Ishikawa (cell line): ENCODE measurements around the gene AMPD1.

Experiments
- CEBPB ChIP-seq: IDR thresholded peaks from 2 replicates; pipeline ENCODE4 v1.6.1; 2012
- CREB1 ChIP-seq: IDR thresholded peaks from 2 replicates; pipeline ENCODE4 v1.6.1; 2012; ENCODE audit warnings: low read depth
- EGR1 ChIP-seq: IDR thresholded peaks from 2 replicates; pipeline ENCODE4 v1.6.1; 2012
- EP300 ChIP-seq: IDR thresholded peaks from 2 replicates; pipeline ENCODE4 v1.6.1; 2012; ENCODE audit warnings: borderline replicate concordance
- FOXM1 ChIP-seq: IDR thresholded peaks from 2 replicates; pipeline ENCODE4 v1.6.1; 2012; ENCODE audit warnings: low read depth, borderline replicate concordance
- NFIC ChIP-seq: IDR thresholded peaks from 2 replicates; pipeline ENCODE4 v1.6.1; 2012
- RAD21 ChIP-seq: IDR thresholded peaks from 2 replicates; pipeline ENCODE4 v1.6.1; 2012; ENCODE audit warnings: low read depth
- TAF1 ChIP-seq: IDR thresholded peaks from 2 replicates; pipeline ENCODE4 v1.6.1; 2012; ENCODE audit warnings: low read depth, mild to moderate bottlenecking
- TCF12 ChIP-seq: IDR thresholded peaks from 2 replicates; pipeline ENCODE4 v1.6.1; 2012; ENCODE audit warnings: low read depth
- TEAD4 ChIP-seq: IDR thresholded peaks from 2 replicates; pipeline ENCODE4 v1.6.1; 2012
- YY1 ChIP-seq: IDR thresholded peaks from 2 replicates; pipeline ENCODE4 v1.6.1; 2012; ENCODE audit warnings: low read depth
- ZBTB7A ChIP-seq: IDR thresholded peaks from 2 replicates; pipeline ENCODE4 v1.6.1; 2012; ENCODE audit warnings: low read depth
- TF ChIP-seq, protein P1 (sequence below): IDR thresholded peaks from 2 replicates; pipeline ENCODE4 v1.6.1; 2012; ENCODE audit warnings: low read depth, mild to moderate bottlenecking
- TF ChIP-seq, protein P2 (sequence below): IDR thresholded peaks from 2 replicates; pipeline ENCODE4 v1.6.1; 2012
- TF ChIP-seq, protein P3 (sequence below): IDR thresholded peaks from 2 replicates; pipeline ENCODE4 v1.6.1; 2012

Gene AMPD1

DNA sequence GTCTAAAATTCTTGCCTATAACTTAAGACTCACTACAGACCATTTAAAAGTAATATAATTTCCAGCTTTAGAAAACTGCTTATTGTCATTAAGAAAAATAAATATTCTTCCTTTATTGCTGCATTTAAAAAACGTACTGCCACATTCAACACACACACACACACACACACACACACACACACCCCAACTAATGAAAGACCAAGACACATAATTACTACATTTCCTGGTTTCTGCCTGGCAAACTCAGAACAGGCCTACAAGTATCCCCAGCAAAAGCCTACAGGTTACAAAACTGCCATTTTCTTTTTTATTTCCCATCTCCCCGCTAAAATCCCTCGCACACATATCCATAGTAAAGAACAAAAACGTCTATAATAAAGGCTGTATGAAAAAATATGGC is 27.0 kb downstream of the AMPD1 start:
- TF ChIP-seq, protein P1, sequence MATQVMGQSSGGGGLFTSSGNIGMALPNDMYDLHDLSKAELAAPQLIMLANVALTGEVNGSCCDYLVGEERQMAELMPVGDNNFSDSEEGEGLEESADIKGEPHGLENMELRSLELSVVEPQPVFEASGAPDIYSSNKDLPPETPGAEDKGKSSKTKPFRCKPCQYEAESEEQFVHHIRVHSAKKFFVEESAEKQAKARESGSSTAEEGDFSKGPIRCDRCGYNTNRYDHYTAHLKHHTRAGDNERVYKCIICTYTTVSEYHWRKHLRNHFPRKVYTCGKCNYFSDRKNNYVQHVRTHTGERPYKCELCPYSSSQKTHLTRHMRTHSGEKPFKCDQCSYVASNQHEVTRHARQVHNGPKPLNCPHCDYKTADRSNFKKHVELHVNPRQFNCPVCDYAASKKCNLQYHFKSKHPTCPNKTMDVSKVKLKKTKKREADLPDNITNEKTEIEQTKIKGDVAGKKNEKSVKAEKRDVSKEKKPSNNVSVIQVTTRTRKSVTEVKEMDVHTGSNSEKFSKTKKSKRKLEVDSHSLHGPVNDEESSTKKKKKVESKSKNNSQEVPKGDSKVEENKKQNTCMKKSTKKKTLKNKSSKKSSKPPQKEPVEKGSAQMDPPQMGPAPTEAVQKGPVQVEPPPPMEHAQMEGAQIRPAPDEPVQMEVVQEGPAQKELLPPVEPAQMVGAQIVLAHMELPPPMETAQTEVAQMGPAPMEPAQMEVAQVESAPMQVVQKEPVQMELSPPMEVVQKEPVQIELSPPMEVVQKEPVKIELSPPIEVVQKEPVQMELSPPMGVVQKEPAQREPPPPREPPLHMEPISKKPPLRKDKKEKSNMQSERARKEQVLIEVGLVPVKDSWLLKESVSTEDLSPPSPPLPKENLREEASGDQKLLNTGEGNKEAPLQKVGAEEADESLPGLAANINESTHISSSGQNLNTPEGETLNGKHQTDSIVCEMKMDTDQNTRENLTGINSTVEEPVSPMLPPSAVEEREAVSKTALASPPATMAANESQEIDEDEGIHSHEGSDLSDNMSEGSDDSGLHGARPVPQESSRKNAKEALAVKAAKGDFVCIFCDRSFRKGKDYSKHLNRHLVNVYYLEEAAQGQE, result no peak
- TF ChIP-seq CEBPB (no peak), TCF12 (no peak), ZBTB7A (no peak), NFIC (no peak), CREB1 (no peak), EGR1 (no peak), TAF1 (no peak), TEAD4 (no peak), YY1 (no peak), RAD21 (no peak), FOXM1 (no peak), EP300 (no peak)
- TF ChIP-seq, protein P2, sequence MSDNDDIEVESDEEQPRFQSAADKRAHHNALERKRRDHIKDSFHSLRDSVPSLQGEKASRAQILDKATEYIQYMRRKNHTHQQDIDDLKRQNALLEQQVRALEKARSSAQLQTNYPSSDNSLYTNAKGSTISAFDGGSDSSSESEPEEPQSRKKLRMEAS, result no peak
- TF ChIP-seq, protein P3, sequence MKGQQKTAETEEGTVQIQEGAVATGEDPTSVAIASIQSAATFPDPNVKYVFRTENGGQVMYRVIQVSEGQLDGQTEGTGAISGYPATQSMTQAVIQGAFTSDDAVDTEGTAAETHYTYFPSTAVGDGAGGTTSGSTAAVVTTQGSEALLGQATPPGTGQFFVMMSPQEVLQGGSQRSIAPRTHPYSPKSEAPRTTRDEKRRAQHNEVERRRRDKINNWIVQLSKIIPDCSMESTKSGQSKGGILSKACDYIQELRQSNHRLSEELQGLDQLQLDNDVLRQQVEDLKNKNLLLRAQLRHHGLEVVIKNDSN, result no peak

DNA sequence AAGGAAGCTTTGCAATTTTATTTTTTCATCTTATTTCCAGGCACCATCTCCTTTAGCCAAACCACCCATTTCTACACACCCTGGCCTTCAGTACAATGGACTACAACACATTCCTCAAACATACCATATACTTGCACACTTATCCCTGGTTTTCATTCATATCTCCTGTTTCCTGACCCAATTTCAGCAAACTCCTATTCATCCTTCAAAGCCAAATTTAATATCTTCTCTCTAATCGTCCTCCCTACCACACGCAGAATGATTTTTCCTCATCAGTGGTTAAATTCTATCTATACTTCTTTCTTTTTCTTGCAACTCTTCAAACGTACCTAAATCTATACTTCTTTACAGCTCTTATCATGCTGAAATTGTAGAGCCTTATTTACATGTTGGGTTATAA is 28.4 kb downstream of the AMPD1 start:
- TF ChIP-seq EGR1 (no peak), CREB1 (no peak), CEBPB (no peak), NFIC (no peak)

DNA sequence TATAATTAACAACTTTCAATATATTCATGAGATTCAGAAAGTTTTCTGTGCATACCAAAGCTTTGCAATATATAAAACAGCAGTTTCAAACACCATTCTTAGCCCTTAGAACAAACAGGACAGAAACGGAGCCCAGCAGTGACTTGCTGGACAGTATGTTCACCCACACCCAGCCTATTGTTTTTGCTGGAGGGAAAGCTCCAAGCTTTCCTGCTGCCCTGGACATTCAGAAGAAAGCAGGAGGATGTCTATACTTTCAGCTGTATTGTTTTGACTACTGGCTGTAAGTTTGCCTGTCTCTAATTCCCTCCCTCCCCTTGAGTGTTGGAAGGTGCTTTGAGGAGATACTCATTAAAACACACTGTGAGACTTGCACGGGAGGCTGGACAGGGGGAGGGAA is 35.1 kb downstream of the AMPD1 start:
- TF ChIP-seq NFIC (no peak), YY1 (no peak), EGR1 (no peak), CEBPB (no peak), FOXM1 (no peak), EP300 (no peak), RAD21 (no peak), TAF1 (no peak), CREB1 (no peak), ZBTB7A (no peak), TEAD4 (no peak), TCF12 (no peak)
- TF ChIP-seq, protein P3, result no peak
- TF ChIP-seq, protein P2, result no peak
- TF ChIP-seq, protein P1, result no peak

DNA sequence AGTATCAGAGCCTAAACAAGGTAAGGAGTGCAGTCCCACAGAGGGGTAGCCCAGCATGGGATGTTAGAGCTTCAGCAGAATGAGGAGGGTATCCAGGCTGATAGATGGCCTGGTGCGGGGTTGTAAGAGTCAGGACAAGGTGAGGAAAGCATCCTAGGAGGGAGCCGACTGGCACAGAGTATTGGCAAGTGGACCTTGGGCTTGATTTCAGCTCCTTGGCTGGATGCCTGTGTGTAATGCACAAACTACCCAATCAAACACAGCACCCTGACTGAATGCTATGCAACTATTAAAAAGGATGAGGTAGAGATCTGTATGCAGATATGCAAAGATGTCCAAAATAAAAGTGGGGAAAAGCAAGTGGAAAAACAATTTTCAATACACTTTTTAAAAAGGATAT is 43.5 kb downstream of the AMPD1 start:
- TF ChIP-seq CEBPB, result no peak
- TF ChIP-seq CREB1, result no peak
- TF ChIP-seq TEAD4, result no peak
- TF ChIP-seq, protein P2, result no peak
- no peak for TF ChIP-seq YY1
- TF ChIP-seq NFIC, result no peak
- TF ChIP-seq, protein P1, result no peak
- no peak for TF ChIP-seq ZBTB7A
- no peak for TF ChIP-seq RAD21
- TF ChIP-seq TCF12, result no peak

DNA sequence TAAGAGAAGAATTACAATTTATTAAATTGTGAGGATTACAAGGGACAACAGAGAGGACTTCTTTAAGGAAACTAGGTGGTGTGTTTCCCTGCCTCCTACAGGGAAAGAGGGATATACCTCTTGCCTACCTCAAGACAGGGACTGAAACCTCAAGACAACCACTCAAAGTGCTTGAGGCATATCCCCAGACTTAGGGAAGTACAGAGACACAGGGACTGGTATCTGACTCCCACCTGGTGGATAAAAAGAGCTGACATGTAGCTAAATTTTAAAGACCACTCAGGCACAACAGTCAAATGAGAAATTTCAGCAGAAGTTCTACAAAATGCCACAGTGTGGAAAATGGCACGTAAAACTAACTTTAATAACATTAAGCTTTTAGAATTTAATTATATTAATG is 46.8 kb downstream of the AMPD1 start:
- TF ChIP-seq CREB1 (no peak), NFIC (no peak), RAD21 (no peak), EGR1 (no peak), EP300 (no peak), TEAD4 (no peak), CEBPB (no peak)
- TF ChIP-seq, protein P3, result no peak
